SW480 (cell line): Measurements from ENCODE around the gene DUSP16.
"Not testable (repeated sequence)": the region's sequence is repeated elsewhere in the genome, so short reads cannot be mapped to it uniquely, and the experiment has no call there.

ENCODE experiments used
- DNase-seq: peaks from one replicate; pipeline ENCODE4 v3.0.0-alpha.2; 2016; ENCODE audit warnings: low spot score

The DUSP16 gene

GRCh38 chr12:12546314-12546772 lies 16.3 kb downstream of the DUSP16 start:
- peak; percentile 66 for DNase-seq

GRCh38 chr12:12543959-12544358 lies 18.7 kb downstream of the DUSP16 start:
- no peak for DNase-seq

GRCh38 chr12:12542964-12543363 lies 19.7 kb downstream of the DUSP16 start:
- no peak for DNase-seq

GRCh38 chr12:12542286-12542685 lies 20.4 kb downstream of the DUSP16 start:
- DNase-seq = no peak

- no peak for DNase-seq
Measured at GRCh38 chr12:12541782-12542181, 20.9 kb downstream of the DUSP16 start.

GRCh38 chr12:12540261-12541013 lies 22.2 kb downstream of the DUSP16 start:
- no peak for DNase-seq

- DNase-seq = no peak
Measured at GRCh38 chr12:12539028-12539810, 23.4 kb downstream of the DUSP16 start.

- no peak for DNase-seq
Measured at GRCh38 chr12:12538535-12538934, 24.1 kb downstream of the DUSP16 start.

GRCh38 chr12:12537421-12537820 lies 25.2 kb downstream of the DUSP16 start:
- DNase-seq = no peak

GRCh38 chr12:12534975-12535374 lies 27.7 kb downstream of the DUSP16 start:
- DNase-seq = no peak

GRCh38 chr12:12534166-12534866 lies 28.3 kb downstream of the DUSP16 start:
- DNase-seq = no peak

- peak; percentile 80 for DNase-seq
Measured at GRCh38 chr12:12533238-12533829, 29.3 kb downstream of the DUSP16 start.

- no peak for DNase-seq
Measured at GRCh38 chr12:12531194-12531593, 31.5 kb downstream of the DUSP16 start.

GRCh38 chr12:12529783-12530421 lies 32.8 kb downstream of the DUSP16 start:
- no peak for DNase-seq

GRCh38 chr12:12528361-12529270 lies 34.0 kb downstream of the DUSP16 start:
- DNase-seq = no peak

GRCh38 chr12:12527820-12528296 lies 34.8 kb downstream of the DUSP16 start:
- no peak for DNase-seq

GRCh38 chr12:12524128-12524527 lies 38.5 kb downstream of the DUSP16 start:
- DNase-seq = no peak

- no peak for DNase-seq
Measured at GRCh38 chr12:12523229-12523628, 39.4 kb downstream of the DUSP16 start.

- DNase-seq = not testable (repeated sequence)
Measured at GRCh38 chr12:12522657-12523056, 40.0 kb downstream of the DUSP16 start.

GRCh38 chr12:12521888-12522287 lies 40.8 kb downstream of the DUSP16 start:
- no peak for DNase-seq
